HG02759 (cell line): ENCODE results near the gene VTI1A.

ENCODE experiments used
- ATAC-seq: cut with Tn5 transposase; IDR thresholded peaks from one replicate; pipeline ENCODE4 v1.9.1; 2021; ENCODE audit warnings: mild to moderate bottlenecking, moderate library complexity; ENCODE audit not compliant: unreplicated experiment

VTI1A gene

DNA sequence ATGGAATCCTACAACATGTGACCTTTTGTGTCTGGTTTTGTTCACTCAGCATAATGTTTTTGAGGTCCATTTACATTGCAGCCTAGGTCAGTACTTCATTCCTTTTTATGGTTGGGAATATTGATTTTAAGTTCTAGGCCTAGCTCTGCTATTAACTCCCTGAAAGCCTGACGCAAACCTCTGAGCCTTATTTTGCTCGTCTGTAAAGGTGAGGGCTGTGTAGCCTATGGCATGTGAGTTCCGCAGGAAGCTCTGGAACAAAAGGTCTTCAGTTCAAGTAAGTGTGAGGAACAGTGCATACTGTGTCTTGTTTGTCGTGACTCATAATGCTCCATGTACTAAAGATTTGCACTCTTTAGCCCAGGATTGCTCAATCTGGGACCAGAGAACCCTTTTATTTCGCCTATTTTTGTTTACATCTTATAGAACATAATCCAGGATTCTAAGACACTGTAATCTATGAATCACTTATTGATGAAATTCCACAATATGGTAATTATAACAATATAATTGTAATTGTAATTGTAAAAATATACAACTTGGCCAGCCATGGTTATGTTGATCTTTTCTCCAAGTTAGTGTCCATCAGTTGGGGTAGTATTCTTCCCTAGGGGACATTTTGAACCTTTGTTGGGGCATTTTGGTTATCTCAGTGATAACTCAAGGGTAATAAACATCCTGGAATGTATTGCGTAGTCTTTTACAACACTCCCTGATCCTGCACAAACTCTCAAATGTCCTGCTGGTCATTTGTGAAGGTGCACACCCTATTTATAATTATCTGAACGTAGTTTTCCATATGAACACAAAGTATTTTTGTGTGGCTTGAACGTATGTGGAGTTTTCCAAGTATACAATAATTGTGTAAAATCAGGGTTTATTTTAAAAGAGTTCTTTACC, 184.7 kb downstream of the VTI1A start:
- no peak for ATAC-seq

DNA sequence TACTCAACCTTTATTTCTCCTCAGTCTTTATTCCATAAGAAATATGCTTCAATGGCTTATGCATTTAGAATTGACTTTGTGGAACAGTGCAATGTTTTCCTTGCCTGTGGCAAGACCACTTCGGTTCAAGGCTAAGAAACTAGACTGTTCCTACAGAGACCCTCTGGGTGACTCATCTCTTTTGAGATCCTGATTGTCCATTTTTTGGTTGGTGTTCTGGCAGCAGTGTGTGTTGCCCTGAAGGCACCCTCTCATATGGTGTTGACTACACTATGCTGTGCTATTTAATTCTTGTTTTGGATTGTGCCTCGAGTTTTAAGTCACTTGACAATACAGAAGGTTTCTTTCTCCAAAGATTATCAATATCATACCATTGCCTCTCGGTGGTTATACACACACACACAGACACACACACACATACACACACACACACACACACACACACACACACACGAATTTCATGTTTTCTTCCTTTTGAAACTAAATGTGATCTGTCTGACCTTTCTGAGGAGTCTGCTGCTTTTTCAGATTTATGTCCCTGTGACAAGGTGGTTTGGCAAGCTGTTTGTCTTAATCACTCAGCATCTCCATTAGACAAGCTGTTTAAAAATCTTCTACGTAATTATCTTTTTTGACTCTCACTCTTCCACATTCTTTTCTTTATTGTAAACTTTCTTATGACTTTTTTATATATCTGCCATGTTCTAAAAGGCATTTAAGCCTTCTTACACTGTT, 187.2 kb downstream of the VTI1A start:
- no peak for ATAC-seq

DNA sequence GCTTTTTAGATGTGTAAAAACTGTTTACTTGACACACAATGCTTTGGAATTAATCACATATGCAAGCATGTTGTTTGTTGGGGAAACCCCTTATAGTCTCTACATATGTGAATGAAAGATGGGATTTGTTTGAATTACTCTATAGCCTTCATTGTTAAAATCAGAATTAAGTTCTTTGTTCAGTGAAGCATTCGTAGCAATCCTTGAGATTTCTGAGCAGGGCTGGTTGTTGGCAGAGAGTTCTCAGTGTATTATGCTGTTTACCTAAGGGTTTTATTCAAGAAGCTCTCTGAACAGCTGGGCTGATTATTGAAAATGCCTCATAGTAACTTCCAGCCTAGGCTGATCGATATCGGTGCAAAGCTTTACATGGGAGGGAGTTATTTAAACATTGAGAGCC, 190.9 kb downstream of the VTI1A start:
- no peak for ATAC-seq

- ATAC-seq: no peak
These were observed 192.3 kb downstream of the VTI1A start for GRCh38 chr10:112639298-112639697.

DNA sequence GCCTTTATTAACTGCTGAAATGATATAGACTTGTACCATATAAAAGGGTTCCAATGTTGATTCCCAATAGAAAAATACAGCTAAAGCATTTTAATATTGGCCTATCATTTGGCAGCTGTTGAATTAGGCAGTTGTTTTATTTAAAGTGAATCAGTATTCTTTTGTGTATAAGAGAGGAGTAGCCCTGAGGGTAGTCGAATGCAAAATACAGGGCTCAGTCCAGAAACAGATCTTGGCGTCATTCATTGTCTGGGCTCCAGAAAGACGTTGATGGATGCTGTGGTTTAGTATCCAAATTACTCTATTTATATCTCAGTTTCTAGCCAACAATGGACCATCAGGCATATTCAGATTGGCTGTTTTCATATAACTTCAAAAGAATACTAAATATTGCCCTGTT, 193.6 kb downstream of the VTI1A start:
- ATAC-seq: no peak

DNA sequence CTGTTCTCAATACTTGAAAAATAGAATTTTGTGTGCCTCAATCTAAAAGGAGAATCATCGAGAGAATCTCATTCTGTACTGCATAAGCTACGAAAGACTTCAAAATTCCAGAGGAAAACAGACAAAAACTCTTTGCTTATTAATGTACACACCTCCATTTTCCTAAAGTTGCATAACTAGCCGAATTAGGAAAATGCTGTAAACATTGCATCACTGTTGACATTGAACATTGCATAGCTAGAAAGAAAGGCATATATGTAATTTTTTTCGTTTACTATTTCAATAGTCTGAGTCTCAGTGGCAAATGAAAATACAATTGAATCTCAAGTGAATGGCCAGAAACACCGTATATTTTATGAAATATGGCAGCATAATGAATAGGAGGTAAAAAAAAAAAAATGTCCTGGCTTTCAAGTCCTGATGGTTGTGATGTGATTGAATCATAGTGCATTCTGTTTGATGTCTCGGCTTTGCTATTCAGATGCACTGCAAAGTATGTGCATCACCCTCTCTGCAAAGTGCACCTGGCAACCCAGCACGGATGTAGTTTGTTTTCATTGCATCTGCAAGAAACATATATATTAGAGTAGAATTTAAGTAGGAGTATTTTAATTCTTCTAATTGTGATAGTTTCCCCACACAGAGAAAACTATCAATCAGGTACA, 196.7 kb downstream of the VTI1A start:
- no peak for ATAC-seq

DNA sequence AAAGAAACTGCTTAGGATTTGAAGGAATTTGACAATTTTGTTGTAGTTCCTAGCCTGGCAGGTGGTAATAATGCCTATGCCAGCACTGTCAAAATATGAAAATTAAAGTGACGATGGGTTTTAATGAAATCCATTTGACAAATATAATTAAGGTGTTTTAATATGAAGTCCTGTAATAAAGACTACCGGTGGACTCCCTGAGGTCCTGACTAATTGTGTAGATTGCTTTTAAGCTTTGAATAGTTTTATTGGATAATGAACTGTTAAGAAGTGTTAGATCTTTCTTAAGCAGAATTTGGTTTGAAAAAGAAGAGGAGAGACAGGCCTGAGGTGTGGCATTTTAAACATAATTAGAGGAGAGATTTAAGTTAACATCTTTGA, 197.2 kb downstream of the VTI1A start:
- ATAC-seq: no peak

GRCh38 chr10:112649006-112649821, 202.2 kb downstream of the VTI1A start:
- ATAC-seq: no peak

GRCh38 chr10:112649822-112650152, 202.8 kb downstream of the VTI1A start:
- ATAC-seq: no peak

GRCh38 chr10:112650588-112651030, 203.6 kb downstream of the VTI1A start:
- ATAC-seq: no peak

GRCh38 chr10:112653215-112653614, 206.2 kb downstream of the VTI1A start:
- ATAC-seq: no peak

DNA sequence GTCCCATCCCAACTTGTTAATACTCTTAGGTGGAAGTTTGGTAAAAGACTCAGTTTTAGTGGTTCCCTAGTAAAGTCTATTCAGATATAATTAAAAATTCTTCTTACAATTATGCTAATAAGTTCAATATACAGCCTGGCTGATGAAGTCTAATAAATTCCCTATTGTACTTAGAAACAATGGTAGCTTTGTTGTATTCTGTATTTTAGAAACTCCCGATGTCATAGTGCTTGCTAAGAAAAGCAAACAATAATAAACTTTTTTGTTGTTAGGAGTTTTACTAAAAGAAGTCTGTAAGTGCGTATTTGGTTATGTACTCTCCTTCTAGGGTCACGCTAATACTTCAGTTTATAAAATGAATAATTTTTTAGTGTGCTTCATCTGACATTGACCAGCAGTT, 206.8 kb downstream of the VTI1A start:
- no peak for ATAC-seq

DNA sequence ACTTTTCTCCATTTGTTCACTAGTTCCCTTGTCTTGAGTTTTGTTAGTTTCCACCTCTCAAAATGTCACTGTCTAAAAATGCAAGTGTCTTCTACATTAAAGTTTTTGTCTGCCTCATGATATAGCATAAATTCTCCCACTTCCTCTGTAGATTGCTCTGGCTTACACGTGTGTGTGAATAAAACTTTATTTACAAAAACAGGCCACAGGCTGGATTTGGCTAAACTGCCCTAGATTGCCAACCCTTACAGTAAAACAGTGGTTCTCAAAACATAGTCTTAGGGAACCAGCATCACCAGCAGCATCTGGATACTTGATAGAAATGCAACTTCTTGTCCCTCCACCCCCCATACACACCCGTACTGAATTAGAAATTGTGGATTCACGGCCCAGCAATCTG, 207.8 kb downstream of the VTI1A start:
- ATAC-seq: no peak

GRCh38 chr10:112655722-112656121, 208.7 kb downstream of the VTI1A start:
- no peak for ATAC-seq

GRCh38 chr10:112658465-112658864, 211.4 kb downstream of the VTI1A start:
- no peak for ATAC-seq

GRCh38 chr10:112658900-112659638, 212.1 kb downstream of the VTI1A start:
- no peak for ATAC-seq

GRCh38 chr10:112663234-112664125, 216.5 kb downstream of the VTI1A start:
- no peak for ATAC-seq

- no peak for ATAC-seq
These were observed 219.1 kb downstream of the VTI1A start for GRCh38 chr10:112666094-112666493.

DNA sequence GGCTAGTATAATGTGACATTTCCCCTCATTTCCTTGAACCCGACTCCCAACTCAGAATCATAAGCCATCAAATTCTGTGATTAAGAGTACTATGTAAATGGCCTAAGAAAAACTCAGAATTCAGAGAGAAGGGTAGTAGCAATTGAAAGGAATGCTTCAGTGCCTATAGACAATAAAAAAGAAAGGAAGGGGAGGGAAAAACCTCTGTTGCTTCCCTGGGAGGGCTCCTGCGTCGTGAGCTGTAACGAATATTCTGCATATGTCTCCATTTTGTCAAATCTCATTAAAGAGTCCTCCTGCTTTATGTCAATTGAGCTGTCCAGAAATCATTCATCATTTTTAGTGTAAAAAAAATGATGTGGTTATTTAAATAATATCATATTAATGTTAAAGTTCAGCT, 223.0 kb downstream of the VTI1A start:
- no peak for ATAC-seq
